GM20431 (cell line): ENCODE data around the gene GRIN2D.

ENCODE experiments used
- in situ Hi-C: fragments of 300-500 bp; cut with MseI, MboI; formaldehyde crosslinking; loops from one replicate; pipeline ENCODE4 v1.15.0; 2020; ENCODE audit warnings: low sequenced_read_pairs; ENCODE audit not compliant: unreplicated experiment

The GRIN2D gene

DNA sequence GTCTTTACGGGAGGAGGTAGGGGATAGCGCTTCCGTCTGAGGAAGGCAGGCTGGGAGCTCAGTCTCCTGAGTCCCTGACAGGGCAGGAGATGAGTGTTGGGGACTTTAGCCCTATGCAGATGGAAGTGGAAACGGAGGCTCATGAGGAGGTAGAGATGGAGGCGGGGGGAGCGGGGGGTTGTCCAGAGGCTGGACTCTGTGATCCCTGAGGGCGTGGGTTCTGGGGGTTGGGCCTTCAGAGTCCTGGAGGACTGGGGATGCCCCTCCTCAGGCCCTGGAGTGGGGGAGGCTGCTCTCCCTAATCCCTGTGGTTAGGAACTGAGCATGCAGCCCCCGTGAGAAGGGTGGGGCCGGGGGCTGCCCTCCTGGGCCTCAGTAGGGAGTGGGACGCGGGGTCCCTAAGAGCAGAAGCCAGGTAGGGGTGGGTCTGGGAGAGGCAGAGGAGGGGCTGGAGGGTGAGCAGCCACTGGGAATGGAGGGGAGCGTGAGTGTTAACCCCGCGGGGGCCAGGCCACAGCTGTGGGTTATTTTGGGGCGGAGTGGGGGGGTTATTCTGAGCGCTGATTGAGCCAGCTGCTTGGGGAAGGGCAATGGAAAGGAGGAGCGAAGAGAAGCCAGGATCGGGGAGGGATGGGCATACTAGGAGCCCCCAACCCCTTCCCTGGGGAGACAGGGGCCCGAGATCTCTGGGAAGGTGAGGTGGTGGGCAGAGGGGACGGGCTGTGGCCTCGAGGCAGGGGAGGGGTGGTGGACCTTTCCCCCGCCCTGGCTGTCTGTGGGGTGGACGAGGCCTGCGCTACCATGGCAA, 2.8 kb downstream of the GRIN2D start:
- in situ Hi-C loops: no loop called here

DNA sequence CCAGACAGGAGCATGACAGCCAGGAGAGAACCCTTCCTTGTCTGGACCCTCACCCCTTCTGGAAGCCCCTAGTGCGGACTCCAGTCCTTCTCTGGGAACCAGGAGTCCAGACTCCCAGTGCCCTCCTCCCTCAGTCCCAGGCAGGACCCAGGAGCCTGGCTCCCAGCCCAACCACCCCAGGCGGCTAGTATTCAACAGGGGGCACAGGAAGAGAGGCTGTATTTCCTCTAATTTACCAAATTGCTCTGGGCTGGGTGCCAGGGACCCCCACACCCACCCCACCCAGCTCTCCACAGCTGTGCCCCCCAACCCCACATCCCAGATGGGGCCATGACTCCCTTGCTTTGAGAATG, 3.3 kb downstream of the GRIN2D start:
- in situ Hi-C loops: no loop called here

DNA sequence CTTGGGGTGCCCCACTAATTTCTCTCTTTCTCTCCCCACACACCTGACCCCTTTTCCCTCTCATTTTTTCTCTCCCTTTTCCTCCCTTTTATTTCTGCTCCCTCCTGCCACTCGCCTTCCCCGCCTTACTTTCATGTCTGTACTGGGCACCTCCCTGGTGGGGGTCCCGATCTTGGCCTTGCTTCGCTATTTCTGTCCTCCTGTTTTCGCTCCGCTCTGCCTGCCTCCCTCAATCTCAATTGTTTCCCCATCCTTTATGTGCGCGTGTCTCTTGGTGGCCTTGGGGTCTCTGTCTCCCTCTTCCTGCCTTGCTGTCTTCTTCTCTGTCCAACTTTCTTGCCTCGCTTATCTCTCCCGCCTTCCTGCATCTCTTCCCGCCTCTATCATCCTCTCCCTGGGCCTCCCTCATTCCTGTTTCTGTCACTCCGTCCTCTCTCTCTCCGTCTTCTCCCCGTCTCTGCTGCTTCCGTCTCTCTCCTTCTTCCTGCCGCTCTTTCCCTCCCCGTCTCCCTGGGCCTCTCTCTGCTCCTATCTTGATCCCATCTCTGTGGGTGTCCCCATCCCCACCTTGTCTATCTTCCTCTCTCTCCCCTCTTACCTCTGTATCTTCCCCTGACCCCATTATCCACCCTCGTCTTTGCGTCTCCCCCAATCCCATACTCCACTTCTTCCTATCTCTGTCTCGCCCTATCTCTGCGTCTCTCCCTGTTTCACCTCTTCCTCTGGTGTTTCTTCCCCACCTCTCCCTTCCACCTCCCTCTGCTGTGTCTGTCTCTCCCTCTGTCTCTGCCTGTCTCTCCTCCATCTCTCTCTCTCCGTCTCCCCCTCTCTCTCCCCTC, 4.0 kb downstream of the GRIN2D start:
- in situ Hi-C loops: no loop called here

DNA sequence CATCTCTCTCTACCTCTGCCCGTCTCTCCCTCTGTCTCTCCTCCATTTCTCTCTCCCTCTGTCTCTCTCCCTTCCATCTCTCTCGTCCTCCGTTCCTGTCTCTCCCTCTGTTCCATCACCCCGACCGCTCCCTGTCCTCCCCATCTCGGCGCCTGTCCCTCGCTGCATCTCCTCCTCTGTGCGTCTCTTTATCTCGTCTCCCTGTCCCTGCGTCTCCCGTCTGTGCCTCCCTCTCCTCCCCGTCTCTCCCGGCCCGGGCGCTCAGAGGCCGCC, 4.6 kb downstream of the GRIN2D start:
- in situ Hi-C loops: no loop called here

DNA sequence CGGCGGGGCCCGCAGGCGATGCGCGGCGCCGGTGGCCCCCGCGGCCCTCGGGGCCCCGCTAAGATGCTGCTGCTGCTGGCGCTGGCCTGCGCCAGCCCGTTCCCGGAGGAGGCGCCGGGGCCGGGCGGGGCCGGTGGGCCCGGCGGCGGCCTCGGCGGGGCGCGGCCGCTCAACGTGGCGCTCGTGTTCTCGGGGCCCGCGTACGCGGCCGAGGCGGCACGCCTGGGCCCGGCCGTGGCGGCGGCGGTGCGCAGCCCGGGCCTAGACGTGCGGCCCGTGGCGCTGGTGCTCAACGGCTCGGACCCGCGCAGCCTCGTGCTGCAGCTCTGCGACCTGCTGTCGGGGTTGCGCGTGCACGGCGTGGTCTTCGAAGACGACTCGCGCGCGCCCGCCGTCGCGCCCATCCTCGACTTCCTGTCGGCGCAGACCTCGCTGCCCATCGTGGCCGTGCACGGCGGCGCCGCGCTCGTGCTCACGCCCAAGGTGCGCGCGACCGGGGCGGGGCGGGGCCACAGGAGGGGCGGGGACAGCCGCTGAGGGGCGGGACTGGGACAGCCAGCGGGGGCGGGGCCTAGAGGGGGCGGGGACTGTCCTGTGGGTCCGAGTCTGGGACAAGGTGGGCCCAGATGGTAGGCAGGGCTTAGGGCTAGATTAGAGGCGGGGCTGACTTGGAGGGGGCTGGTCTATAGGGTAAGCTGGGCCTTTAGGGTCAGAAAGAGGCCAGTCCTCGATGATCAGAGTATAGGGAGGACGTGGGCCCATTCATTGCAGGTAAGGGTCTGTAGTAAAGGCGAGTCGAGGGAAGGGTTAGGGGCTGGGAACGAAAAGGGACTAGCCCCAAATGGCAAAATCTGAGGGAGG, 5.1 kb downstream of the GRIN2D start:
- in situ Hi-C loops: no loop called here

DNA sequence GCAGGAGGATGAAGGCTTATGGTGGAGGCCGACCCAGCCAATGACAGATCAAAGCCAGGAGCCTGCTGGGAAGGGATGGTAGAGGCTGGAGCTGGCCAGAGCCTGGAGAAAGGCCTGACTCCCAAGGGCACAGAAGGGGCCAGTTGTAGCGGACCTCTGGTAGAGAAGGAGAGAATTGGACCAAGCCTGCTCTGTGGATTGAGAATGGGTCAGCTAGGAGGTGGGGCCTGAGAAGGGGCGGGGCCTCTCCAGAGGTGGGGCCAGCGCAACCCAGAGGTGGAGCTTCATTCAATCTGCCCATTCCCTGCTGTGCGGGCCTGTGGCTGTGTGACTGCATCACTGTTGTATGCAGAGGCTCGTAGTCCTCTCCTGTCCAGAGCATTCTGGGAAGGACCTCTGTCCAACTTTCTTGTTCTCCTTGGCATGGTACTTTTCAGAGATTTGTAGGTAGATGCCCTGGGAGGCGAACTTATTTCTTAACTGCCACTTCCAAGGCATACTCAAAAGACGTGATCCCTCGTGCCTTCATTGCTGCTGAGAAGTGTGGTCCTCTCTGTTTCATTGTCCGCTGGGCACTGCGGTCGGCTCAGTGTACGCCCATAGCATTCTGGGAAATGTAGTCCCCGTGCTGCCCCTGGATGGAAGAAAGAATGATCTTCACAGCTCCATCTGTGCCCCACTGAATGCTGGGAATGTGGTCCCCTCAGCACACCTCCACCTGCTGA, 6.7 kb downstream of the GRIN2D start:
- in situ Hi-C loops: no loop called here

DNA sequence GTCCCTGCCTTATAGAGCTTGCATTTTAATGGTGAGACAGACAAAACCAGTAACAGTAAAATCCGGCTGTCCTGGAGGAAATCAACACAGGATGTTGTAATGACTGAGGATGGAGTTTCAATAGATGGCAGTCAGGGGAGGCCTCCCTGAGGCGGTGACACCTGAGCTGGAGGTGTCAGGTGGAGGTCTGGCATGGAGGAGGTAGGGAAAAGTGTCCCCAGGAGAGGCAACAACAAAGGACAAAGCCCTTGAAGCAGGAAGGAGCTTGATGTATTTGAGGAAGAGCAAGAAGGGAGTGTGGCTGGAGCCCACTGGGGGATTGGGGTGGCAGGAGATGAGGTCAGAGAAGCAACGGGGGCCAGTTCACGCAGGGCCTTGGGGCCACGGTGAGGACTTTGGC, 7.8 kb downstream of the GRIN2D start:
- in situ Hi-C loops: no loop called here

DNA sequence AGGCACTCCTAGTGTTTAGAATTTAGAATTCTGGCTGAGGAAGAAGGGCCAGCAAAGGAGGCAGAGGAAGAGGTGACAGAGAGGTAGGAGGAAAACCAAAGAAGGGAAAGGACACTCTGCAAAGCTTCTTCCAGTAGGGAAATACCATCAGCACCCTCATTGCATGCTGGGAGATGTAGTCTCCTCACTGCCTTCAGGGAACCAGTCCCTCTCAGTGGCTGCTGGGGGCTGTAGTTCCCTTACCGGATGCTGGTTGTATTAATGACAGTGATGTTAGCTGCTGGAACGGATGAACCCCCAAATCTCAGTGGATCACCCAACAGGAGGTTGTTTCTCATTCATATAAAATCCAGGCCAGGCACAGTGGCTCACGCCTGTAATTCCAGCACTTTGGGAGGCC, 10.1 kb downstream of the GRIN2D start:
- in situ Hi-C loops: no loop called here

DNA sequence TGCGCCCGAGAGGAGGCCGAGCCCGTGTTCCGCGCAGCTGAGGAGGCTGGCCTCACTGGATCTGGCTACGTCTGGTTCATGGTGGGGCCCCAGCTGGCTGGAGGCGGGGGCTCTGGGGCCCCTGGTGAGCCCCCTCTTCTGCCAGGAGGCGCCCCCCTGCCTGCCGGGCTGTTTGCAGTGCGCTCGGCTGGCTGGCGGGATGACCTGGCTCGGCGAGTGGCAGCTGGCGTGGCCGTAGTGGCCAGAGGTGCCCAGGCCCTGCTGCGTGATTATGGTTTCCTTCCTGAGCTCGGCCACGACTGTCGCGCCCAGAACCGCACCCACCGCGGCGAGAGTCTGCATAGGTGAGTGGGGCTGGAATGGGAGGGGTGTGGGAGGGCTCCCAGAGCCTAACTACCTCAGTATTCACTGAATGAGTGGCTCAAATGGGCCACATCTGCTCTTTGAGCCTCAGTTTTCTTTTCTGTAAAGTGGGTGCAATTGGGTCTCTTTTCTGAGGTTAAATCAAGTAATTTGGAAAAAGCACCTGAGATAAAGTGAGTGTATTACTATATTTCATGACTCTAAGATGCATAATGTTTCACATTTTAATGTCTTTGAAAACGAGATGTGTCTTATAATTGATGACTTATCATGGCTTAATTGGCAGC, 11.7 kb downstream of the GRIN2D start:
- in situ Hi-C loops: no loop called here

DNA sequence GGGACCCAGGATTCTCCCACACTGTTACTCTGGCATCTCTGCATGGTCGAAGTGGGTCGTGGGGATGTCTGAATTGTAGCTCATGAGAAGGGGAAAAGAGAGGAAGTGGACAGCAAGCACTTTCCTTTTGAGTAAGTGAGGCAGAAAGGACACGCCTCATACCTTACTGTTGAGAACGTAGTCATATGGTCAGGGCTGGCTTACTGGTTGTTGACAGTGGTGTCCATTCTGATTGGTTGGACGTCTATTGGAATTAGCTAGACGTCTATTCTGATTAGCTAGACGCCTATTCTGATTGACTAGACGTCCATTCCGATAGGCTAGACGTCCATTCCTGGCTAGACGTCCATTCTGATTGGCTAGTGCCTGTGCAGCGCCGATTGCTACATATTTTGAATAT, 12.4 kb downstream of the GRIN2D start:
- in situ Hi-C loops: no loop called here

DNA sequence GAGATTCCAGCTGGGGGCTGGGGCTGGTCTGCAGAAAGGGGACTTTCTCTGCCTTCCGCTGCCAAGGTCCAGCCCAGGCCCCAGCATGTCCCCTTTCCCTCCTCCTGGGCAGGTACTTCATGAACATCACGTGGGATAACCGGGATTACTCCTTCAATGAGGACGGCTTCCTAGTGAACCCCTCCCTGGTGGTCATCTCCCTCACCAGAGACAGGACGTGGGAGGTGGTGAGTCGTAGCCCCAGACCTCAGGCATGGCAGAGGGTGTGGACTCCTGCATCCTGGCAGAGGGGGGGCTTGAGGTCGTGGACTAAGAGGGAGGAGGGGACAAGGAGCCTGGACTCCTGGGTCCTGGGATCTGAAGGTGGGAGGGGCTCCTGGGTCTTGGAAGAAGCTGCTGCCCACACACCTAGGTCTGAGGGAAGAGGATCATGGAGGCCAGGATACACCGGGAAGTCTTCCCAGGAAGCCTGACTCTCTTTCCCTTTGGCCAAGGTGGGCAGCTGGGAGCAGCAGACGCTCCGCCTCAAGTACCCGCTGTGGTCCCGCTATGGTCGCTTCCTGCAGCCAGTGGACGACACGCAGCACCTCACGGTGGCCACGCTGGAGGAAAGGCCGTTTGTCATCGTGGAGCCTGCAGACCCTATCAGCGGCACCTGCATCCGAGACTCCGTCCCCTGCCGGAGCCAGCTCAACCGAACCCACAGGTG, 20.6 kb downstream of the GRIN2D start:
- in situ Hi-C loops: no loop called here

DNA sequence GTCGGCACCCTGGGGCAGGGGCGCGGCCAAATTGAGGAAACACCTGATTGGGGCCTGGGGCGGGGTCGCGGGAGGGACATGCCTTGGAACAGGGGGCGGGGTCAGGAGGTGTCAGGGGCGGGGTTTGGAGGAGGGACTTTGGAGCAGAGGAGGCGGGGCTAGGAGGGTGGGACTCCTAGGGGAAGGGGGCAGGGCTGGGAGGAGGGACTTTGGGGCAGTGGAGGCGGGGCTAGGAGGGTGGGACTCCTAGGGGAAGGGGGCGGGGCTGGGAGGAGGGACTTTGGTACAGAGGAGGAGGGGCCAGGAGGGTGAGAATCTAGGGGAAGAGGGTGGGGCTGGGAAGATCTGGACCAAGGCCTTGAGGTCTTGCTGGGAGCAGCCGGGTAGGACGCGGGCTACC, 21.9 kb downstream of the GRIN2D start:
- in situ Hi-C loops: no loop called here

DNA sequence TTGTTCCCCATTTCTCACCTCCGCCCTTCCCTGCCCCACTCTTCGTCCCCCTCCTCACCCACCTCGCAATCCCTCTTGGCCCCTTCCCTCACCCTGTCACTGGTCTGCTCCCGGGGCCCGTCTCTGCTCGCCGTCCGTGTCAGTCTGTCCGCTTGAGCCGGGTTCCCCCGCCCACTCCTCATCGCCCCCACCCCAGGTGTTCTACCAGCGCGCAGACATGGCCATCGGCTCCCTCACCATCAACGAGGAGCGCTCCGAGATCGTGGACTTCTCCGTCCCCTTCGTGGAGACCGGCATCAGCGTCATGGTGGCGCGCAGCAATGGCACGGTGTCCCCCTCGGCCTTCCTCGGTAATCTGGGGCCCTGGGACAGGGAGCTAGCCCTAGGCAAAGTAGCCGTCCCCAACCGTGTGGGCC, 22.3 kb downstream of the GRIN2D start:
- in situ Hi-C loops: no loop called here

DNA sequence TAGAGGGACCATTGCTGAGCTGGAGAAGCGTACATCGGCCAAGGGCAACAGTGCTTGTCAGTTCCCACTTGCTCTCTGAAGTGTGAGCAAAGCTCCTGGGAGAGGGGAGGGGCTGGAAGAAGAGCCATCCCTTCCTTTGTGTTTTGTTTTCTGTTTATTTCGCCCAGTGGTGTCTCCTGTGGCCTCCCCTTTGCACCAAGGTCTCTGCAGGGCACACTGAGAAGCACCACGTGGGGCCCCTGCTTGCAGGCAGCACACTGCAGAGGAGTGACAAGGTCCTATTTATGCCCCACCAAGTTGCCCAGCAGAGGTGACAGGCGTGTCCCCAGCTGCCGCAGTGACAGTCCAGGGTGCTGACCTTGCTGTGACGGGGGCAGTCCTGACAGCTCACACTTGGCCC, 24.0 kb downstream of the GRIN2D start:
- in situ Hi-C loops: no loop called here

DNA sequence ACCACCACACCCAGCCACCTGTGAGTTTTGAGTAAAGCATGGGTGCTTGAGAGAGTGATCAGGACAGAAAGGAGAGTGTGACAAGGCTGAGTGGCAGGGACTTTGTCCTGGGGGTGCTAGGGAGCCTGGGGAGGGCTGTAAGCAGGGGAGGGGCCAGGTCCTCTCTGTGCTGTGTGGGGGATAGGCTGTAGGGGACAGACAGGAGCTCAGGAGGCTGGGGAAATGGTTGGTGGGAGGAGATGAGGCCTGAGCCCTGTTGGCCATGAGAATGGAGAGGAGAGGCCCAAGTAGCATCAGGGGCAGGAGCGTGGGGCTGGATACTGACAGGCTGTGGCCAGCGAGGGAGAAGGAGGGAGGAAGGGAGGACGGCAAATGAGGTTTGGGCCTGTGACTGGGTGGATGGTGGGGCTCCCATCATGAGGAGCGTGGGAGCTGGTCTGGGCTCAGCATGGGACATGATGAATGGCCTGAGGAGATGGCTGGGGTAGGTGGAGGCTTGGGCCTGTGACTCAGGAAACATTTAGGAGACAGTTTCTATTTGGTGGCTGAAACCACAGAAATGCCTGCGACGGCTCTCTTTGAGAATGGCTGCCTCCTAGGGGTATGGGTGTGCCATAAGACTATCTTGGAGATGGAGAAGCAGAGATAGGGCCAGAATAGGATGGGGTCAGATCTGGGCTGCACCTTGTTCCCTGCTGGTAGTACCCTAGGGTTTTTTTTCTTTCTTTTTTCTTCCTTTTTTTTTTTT, 25.0 kb downstream of the GRIN2D start:
- in situ Hi-C loops: no loop called here

DNA sequence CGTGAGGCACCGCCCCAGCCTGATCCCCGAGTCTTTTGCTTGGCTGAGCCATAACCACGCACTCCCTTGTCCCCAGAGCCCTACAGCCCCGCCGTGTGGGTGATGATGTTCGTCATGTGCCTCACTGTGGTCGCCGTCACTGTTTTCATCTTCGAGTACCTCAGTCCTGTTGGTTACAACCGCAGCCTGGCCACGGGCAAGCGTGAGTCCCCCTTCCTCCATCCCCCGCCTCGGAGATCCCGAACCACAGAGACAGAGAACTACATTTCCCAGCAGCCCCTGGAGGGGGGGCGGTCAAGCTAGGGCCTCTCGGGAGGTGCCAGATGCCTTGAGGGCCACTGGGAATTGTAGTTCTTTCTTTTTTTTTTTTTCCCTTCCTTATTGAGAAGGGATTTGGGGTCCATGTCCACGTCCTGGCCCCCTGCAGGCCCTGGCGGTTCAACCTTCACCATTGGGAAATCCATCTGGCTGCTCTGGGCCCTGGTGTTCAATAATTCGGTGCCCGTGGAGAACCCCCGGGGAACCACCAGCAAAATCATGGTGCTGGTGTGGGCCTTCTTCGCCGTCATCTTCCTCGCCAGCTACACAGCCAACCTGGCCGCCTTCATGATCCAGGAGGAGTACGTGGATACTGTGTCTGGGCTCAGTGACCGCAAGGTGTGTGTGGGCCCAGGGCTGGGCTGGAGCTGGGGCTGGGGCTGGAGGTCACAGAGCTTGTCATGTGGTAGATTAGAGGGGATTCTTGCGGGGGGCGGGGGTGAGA, 25.9 kb downstream of the GRIN2D start:
- in situ Hi-C loops: no loop called here

DNA sequence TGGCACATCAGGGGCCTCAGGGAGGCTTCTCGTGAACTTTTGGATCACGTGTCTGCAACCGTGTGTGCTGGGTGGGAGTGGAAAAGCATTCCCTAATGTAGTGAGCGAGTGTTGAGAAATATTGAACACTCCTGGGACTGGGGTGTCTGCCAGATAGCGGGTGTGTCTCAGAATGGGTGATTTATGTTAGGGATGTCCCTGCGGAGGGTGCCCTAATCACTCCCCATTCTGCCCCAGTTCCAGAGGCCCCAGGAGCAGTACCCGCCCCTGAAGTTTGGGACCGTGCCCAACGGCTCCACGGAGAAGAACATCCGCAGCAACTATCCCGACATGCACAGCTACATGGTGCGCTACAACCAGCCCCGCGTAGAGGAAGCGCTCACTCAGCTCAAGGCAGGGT, 28.1 kb downstream of the GRIN2D start:
- in situ Hi-C loops: no loop called here

DNA sequence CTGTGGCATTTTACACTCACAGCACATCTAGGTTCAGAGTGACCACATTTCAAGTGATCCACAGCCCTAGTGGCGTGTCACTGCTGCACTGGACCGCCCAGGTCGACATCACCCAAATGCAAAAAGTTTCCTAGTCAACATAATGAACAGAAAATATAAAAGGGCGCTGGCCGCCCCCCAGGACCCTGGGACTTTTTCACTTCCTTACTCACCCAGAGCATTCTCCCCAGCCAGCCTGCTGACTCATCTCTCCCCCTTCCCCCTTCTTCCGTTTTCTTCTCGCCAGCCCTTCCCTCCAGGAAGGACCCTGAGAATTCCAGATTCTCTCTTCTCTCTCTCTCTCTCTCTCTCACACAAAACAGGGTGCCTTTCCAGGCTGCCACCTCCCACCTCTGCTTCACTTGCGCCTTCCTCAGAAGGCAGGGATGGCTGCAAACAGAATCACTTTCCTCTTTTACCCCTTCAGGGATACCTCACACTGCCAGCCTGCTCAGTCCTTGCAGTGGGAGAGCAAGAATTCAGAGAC, 31.3 kb downstream of the GRIN2D start:
- in situ Hi-C loops: no loop called here
